GM12864 (cell line): ENCODE measurements around the gene COX7A1.
"Not testable (repeated sequence)": the region's sequence is repeated elsewhere in the genome, so short reads cannot be mapped to it uniquely, and the experiment has no call there.

Source experiments
- DNase-seq: peaks from one replicate; pipeline ENCODE4 v3.0.0-alpha.2; 2011; ENCODE audit warnings: low read depth
- H3K4me3 ChIP-seq: 2 replicates; pipeline ENCODE4 v1.5.1; 2011; ENCODE audit warnings: mild to moderate bottlenecking, low read depth, low read length, control low read depth
- CTCF ChIP-seq: IDR thresholded peaks from 2 replicates; pipeline ENCODE4 v1.5.1; 2011; ENCODE audit warnings: low read depth, mild to moderate bottlenecking, moderate library complexity, low read length, control low read depth, inconsistent platforms; ENCODE audit errors: missing control alignments

COX7A1 gene

GRCh38 chr19:36152352-36153091 is at the start of gene COX7A1:
TSS of gene COX7A1 (minus strand) at chr19:36152447. CDS start at chr19:36152407, 40 bp downstream.
- no peak for TF ChIP-seq CTCF
- DNase-seq, result no peak
- no peak within 1 kb of the TSS for H3K4me3 ChIP-seq

- TF ChIP-seq CTCF, result no peak
- no peak for DNase-seq
Observed at GRCh38 chr19:36201684-36202083, 49.4 kb upstream of the COX7A1 start.

GRCh38 chr19:36198119-36198518 is 45.9 kb upstream of the COX7A1 start:
- TF ChIP-seq CTCF, result no peak
- no peak for DNase-seq
- no peak overlapping the region for H3K4me3 ChIP-seq

More at GRCh38 chr19:36201684-36202083, 49.4 kb upstream of the COX7A1 start:
- H3K4me3 ChIP-seq, result no peak overlapping the region

- no peak for TF ChIP-seq CTCF
- DNase-seq, result no peak
- no peak overlapping the region for H3K4me3 ChIP-seq
Observed at GRCh38 chr19:36196249-36196648, 44.0 kb upstream of the COX7A1 start.

GRCh38 chr19:36186722-36187121 is 34.5 kb upstream of the COX7A1 start:
- not testable (repeated sequence) for DNase-seq, H3K4me3 ChIP-seq

- TF ChIP-seq CTCF, result no peak
- no peak overlapping the region for H3K4me3 ChIP-seq
- no peak for DNase-seq
Observed at GRCh38 chr19:36183245-36183628, 31.0 kb upstream of the COX7A1 start.

- TF ChIP-seq CTCF, result no peak
- no peak for DNase-seq
- no peak overlapping the region for H3K4me3 ChIP-seq
Observed at GRCh38 chr19:36182612-36183244, 30.5 kb upstream of the COX7A1 start.

- H3K4me3 ChIP-seq, DNase-seq: not testable (repeated sequence)
Observed at GRCh38 chr19:36179077-36179476, 26.8 kb upstream of the COX7A1 start.

- H3K4me3 ChIP-seq, DNase-seq: not testable (repeated sequence)
Observed at GRCh38 chr19:36173846-36174245, 21.6 kb upstream of the COX7A1 start.
